Colonic mucosa (tissue), 4 donors: Measurements from ENCODE around the gene PARP3. TPM values are rescaled to one million over a fixed set of nuclear protein-coding genes. Genes with fewer than 3 reads are reported as not detected.
A peak's percentile ranks its signal among the peaks of the same experiment; 100 is the strongest.

ENCODE experiments used
- DNase-seq: peaks from one replicate; pipeline ENCODE4 v3.0.0-alpha.2; 2020
- H3K27ac ChIP-seq: fragments of 200-600 bp; one replicate; pipeline ENCODE4 v1.8.0; 2021
- H3K27me3 ChIP-seq: fragments of 200-600 bp; one replicate; pipeline ENCODE4 v1.8.0; 2021
- H3K36me3 ChIP-seq: fragments of 200-600 bp; one replicate; pipeline ENCODE4 v1.8.0; 2021
- H3K4me1 ChIP-seq: fragments of 200-600 bp; one replicate; pipeline ENCODE4 v1.8.0; 2021; ENCODE audit warnings: mild to moderate bottlenecking
- H3K4me3 ChIP-seq: fragments of 200-600 bp; one replicate; pipeline ENCODE4 v1.8.0; 2021
- H3K9ac ChIP-seq, 2 donors: one replicate each; pipeline ENCODE4 v1.7.0; 2013; ENCODE audit warnings: control low read depth in 2 of 2, low read depth in 2 of 2, low read length in 2 of 2
- H3K9me3 ChIP-seq: fragments of 200-600 bp; one replicate; pipeline ENCODE4 v1.8.0; 2021
- CTCF ChIP-seq: fragments of 200-600 bp; IDR thresholded peaks from one replicate; pipeline ENCODE4 v1.8.0; 2022; ENCODE audit warnings: antibody characterized with exemption, mild to moderate bottlenecking
- intact Hi-C: fragments of 100-400 bp; cut with DNase I; formaldehyde crosslinking; loops from one replicate; pipeline ENCODE4 v1.14.1; 2022
- total RNA-seq, 2 donors: library from RNA; stranded (reverse); fragmentation: NEBNext Ultra II Directional in 1 of 2; extraction: Animal tissue kit (Norgen Biotek cat#: 25700) in 1 of 2; gene quantifications; one replicate each; pipeline ENCODE4 v1.2.1, GENCODE V29; 2021
- donor health status: healthy.
- donor health status: DM: no; HTN: no; CAD: no.
- donor health status: DM: no; HTN: no; CAD: no.

The PARP3 gene
- total RNA-seq, 2 donors from 2014 or later = 17.0 to 18.0 TPM

- no peak for DNase-seq
- TF ChIP-seq CTCF = no peak
- H3K27ac ChIP-seq = no peak overlapping the region
- intact Hi-C loops = no loop called here
- peak overlapping the region; percentile 75 for H3K4me3 ChIP-seq
- H3K4me1 ChIP-seq = peaks cover 6% of the 10 kb centered on the region
- no peaks in the 10 kb centered on the region for H3K27me3 ChIP-seq
- peak overlapping the region; percentile 99 for H3K9ac ChIP-seq
- H3K36me3 ChIP-seq = peaks cover 9% of the 10 kb centered on the region
- no peaks in the 10 kb centered on the region for H3K9me3 ChIP-seq
These were observed 52.4 kb downstream of the PARP3 start for GRCh38 chr3:51994530-51994929.

- Histone ChIP-seq H3K27ac (peak within 1 kb of the TSS; percentile 73), H3K4me1 (peaks cover 6% of the 10 kb centered on the region), H3K9ac (peak within 1 kb of the TSS; percentile 99), H3K4me3 (peak within 1 kb of the TSS; percentile 75), H3K36me3 (peaks cover 9% of the 10 kb centered on the region), H3K27me3 (no peaks in the 10 kb centered on the region), H3K9me3 (no peaks in the 10 kb centered on the region)
- peak; percentile 95 for DNase-seq
- TF ChIP-seq CTCF = no peak
- intact Hi-C loops = no loop called here
These were observed 53.4 kb downstream of the PARP3 start, which contains the start of gene RPL29 for GRCh38 chr3:51995346-51996163. RPL29 (minus strand) TSS chr3:51995895; CDS start chr3:51995461, 434 bp downstream.

GRCh38 chr3:51997172-51997571 lies 55.0 kb downstream of the PARP3 start:
- Histone ChIP-seq H3K27me3 (no peaks in the 10 kb centered on the region), H3K9ac (no peak overlapping the region), H3K36me3 (peaks cover 9% of the 10 kb centered on the region), H3K4me3 (no peak overlapping the region), H3K9me3 (no peaks in the 10 kb centered on the region), H3K4me1 (peaks cover 6% of the 10 kb centered on the region), H3K27ac (no peak overlapping the region)
- DNase-seq = no peak
- no peak for TF ChIP-seq CTCF
- intact Hi-C loops = no loop called here

- Histone ChIP-seq H3K27ac (no peak overlapping the region), H3K36me3 (peaks cover 9% of the 10 kb centered on the region), H3K4me1 (peaks cover 6% of the 10 kb centered on the region), H3K9ac (no peak overlapping the region), H3K27me3 (no peaks in the 10 kb centered on the region), H3K9me3 (no peaks in the 10 kb centered on the region), H3K4me3 (no peak overlapping the region)
- intact Hi-C loops = no loop called here
- TF ChIP-seq CTCF = no peak
- no peak for DNase-seq
These were observed 55.9 kb downstream of the PARP3 start for GRCh38 chr3:51997935-51998596.

Other genes starting within 250 kb of the PARP3 start
- gene GRM2, start 235.3 kb upstream of the PARP3 start, total RNA-seq = under 1 TPM in 1 of 2 donors, not detected in 1; 0.12 TPM
- gene IQCF6, start 163.1 kb upstream of the PARP3 start, total RNA-seq = not detected
- gene IQCF2, start 80.7 kb upstream of the PARP3 start, total RNA-seq = not detected
- gene IQCF5, start 66.8 kb upstream of the PARP3 start, total RNA-seq = not detected
- gene IQCF1, start 39.0 kb upstream of the PARP3 start, total RNA-seq = not detected
- 10 to 100 TPM in 1 of 2 donors, 1 to 10 TPM in 1; 9.6 to 24.7 TPM for gene RRP9, start 459 bp upstream of the PARP3 start, total RNA-seq
- gene GPR62, start 13.0 kb downstream of the PARP3 start, total RNA-seq = not detected
- 10 to 100 TPM; 19.6 to 22.4 TPM for gene PCBP4, start 25.1 kb downstream of the PARP3 start, total RNA-seq
- gene ABHD14B, start 31.7 kb downstream of the PARP3 start, total RNA-seq = 10 to 100 TPM; 64.9 to 72.2 TPM
- 1 to 10 TPM; 7.4 to 9.6 TPM for gene ABHD14A, start 32.7 kb downstream of the PARP3 start, total RNA-seq
- gene ACY1, start 41.2 kb downstream of the PARP3 start, total RNA-seq = 100 to 1,000 TPM; 137 to 153 TPM
- gene RPL29, start 53.5 kb downstream of the PARP3 start, total RNA-seq = 1,000 to 10,000 TPM; 1,051 to 1,273 TPM
- gene DUSP7, start 114.2 kb downstream of the PARP3 start, total RNA-seq = 1 to 10 TPM; 9.5 to 9.8 TPM
- gene POC1A, start 212.1 kb downstream of the PARP3 start, total RNA-seq = 10 to 100 TPM in 1 of 2 donors, 1 to 10 TPM in 1; 7.6 to 33.7 TPM